Neural cell (in vitro differentiated cells): ENCODE data around the gene KCNJ16. TPM values are rescaled to one million over a fixed set of nuclear protein-coding genes. Genes with fewer than 3 reads are reported as not detected.

Experiments used
- H2AFZ ChIP-seq: fragments of 200-600, 300-800 bp; sonication (generic), shearing (Covaris generic); 2 replicates; pipeline ENCODE4 v1.6.0; 2014; ENCODE audit warnings: low read depth, mild to moderate bottlenecking, antibody characterized with exemption, low read length, moderate library complexity
- H3F3A ChIP-seq: fragments of 200-600 bp; shearing (Covaris generic); 2 replicates; pipeline ENCODE4 v1.6.1; 2016; ENCODE audit warnings: mild to moderate bottlenecking, moderate library complexity, mixed read lengths, antibody characterized with exemption, low read length; ENCODE audit not compliant: insufficient read depth, poor library complexity, severe bottlenecking
- H3K27ac ChIP-seq: fragments of 200-600, 300-800 bp; sonication (generic), shearing (Covaris generic); 2 replicates; pipeline ENCODE4 v1.5.1; 2014; ENCODE audit warnings: mild to moderate bottlenecking, low read length, moderate library complexity
- H3K27me3 ChIP-seq: fragments of 300-800, 200-600 bp; sonication (generic), shearing (Covaris generic); 2 replicates; pipeline ENCODE4 v1.6.0; 2014; ENCODE audit warnings: mild to moderate bottlenecking, low read depth, low read length, moderate library complexity; ENCODE audit not compliant: insufficient read depth
- H3K36me3 ChIP-seq: fragments of 300-800, 200-600 bp; sonication (generic), shearing (Covaris generic); 2 replicates; pipeline ENCODE4 v1.5.1; 2014; ENCODE audit warnings: mild to moderate bottlenecking, antibody characterized with exemption, low read length, moderate library complexity; ENCODE audit not compliant: insufficient read depth
- H3K4me2 ChIP-seq: fragments of 300-800, 200-600 bp; sonication (generic), shearing (Covaris generic); 2 replicates; pipeline ENCODE4 v1.6.0; 2014; ENCODE audit warnings: mild to moderate bottlenecking, low read length
- H3K4me3 ChIP-seq: fragments of 300-800, 200-600 bp; sonication (generic), shearing (Covaris generic); 2 replicates; pipeline ENCODE4 v1.5.1; 2014; ENCODE audit warnings: mild to moderate bottlenecking, low read length, moderate library complexity
- H3K79me2 ChIP-seq: fragments of 200-600 bp; shearing (Covaris generic); replicated peaks from 2 replicates; pipeline ENCODE4 v1.6.0; 2014; ENCODE audit warnings: mild to moderate bottlenecking, low read length, moderate library complexity; ENCODE audit not compliant: insufficient read depth
- H3K9ac ChIP-seq: fragments of 300-800, 200-600 bp; sonication (generic), shearing (Covaris generic); 2 replicates; pipeline ENCODE4 v1.6.1; 2016; ENCODE audit warnings: mild to moderate bottlenecking, low read length, mixed read lengths
- H3K9me2 ChIP-seq: fragments of 200-600 bp; shearing (Covaris generic); 2 replicates; pipeline ENCODE4 v1.6.1; 2016; ENCODE audit warnings: mild to moderate bottlenecking, low read length, mixed read lengths; ENCODE audit not compliant: insufficient read depth
- H3K9me3 ChIP-seq: fragments of 200-600, 300-800 bp; sonication (generic), shearing (Covaris generic); 2 replicates; pipeline ENCODE4 v1.6.1; 2016; ENCODE audit warnings: mild to moderate bottlenecking, mixed run types, low read length, moderate library complexity, mixed read lengths
- H4K20me1 ChIP-seq: fragments of 200-600 bp; shearing (Covaris generic); 2 replicates; pipeline ENCODE4 v1.6.1; 2016; ENCODE audit warnings: mild to moderate bottlenecking, mixed run types; ENCODE audit not compliant: insufficient read depth
- CTCF ChIP-seq: fragments of 450-650 bp; IDR thresholded peaks from 2 replicates; pipeline ENCODE4 v1.5.1; 2014; ENCODE audit warnings: antibody characterized with exemption, mild to moderate bottlenecking, moderate library complexity; ENCODE audit not compliant: poor library complexity, severe bottlenecking
- EP300 ChIP-seq: fragments of 450-650 bp; conservative IDR thresholded peaks from 2 replicates; pipeline ENCODE4 v1.6.1; 2014; ENCODE audit warnings: antibody characterized with exemption, mild to moderate bottlenecking, moderate library complexity; ENCODE audit not compliant: poor library complexity, severe bottlenecking
- EZH2 ChIP-seq: fragments of 200-600, 300-800 bp; shearing (Covaris generic), sonication (generic); IDR thresholded peaks from 2 replicates; pipeline ENCODE4 v1.6.1; 2014; ENCODE audit warnings: antibody characterized with exemption, low read length, borderline replicate concordance, mild to moderate bottlenecking; ENCODE audit not compliant: insufficient read depth, poor library complexity, severe bottlenecking
- MXI1 ChIP-seq: fragments of 450-650 bp; conservative IDR thresholded peaks from 2 replicates; pipeline ENCODE4 v1.6.1; 2014; ENCODE audit warnings: antibody characterized with exemption, mild to moderate bottlenecking; ENCODE audit not compliant: poor library complexity, severe bottlenecking
- POLR2AphosphoS5 ChIP-seq: IDR thresholded peaks from 2 replicates; pipeline ENCODE4 v1.6.1; 2012
- RAD21 ChIP-seq: fragments of 450-650 bp; conservative IDR thresholded peaks from 2 replicates; pipeline ENCODE4 v1.6.1; 2014; ENCODE audit warnings: antibody characterized with exemption, mild to moderate bottlenecking, moderate library complexity
- SMC3 ChIP-seq: fragments of 450-650 bp; conservative IDR thresholded peaks from 2 replicates; pipeline ENCODE4 v1.6.1; 2014; ENCODE audit warnings: antibody characterized with exemption, mild to moderate bottlenecking, moderate library complexity; ENCODE audit not compliant: poor library complexity
- TAF1 ChIP-seq: IDR thresholded peaks from 2 replicates; pipeline ENCODE4 v1.6.1; 2012; ENCODE audit warnings: low read depth
- polyA plus RNA-seq: library from polyadenylated mRNA; depleted of rRNA; stranded (reverse); fragments of >200 nt; gene quantifications from 2 replicates; pipeline ENCODE4 v1.2.3, GENCODE V29; 2014
- TF ChIP-seq, protein P1 (sequence below): IDR thresholded peaks from 2 replicates; pipeline ENCODE4 v1.6.1; 2012; ENCODE audit warnings: borderline replicate concordance

The KCNJ16 gene
- polyA plus RNA-seq, 1 donor from 2014 or later: 1.7 TPM

DNA sequence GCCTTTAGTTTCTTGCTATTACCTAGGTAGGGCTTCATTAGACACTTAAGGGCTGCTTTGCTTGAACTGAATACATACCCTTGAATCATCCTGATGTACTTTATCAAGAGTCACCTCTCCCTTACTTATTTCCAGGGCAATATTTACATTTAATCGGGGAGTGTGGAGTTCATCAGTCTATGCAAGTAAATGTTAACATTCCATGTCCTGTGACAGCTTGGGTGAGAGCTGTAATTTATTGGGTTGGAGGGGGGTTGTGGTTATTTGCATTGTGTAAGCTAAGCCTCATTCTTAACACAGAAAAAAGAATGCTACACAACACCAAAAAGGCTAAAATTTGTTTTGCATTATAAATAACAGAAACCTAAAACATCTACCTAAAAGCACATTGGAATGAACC is 16.7 kb downstream of the KCNJ16 start:
- Histone ChIP-seq H3F3A (no peaks in the 10 kb centered on the region), H4K20me1 (no peaks in the 10 kb centered on the region), H3K9me3 (no peaks in the 10 kb centered on the region), H3K9ac (no peak overlapping the region), H3K27ac (no peak overlapping the region), H2AFZ (no peak overlapping the region), H3K4me3 (no peak overlapping the region), H3K4me2 (no peak overlapping the region), H3K9me2 (no peaks in the 10 kb centered on the region), H3K36me3 (no peaks in the 10 kb centered on the region), H3K79me2 (no peaks in the 10 kb centered on the region), H3K27me3 (no peaks in the 10 kb centered on the region)
- no peak for TF ChIP-seq EP300
- no peak for TF ChIP-seq POLR2AphosphoS5
- TF ChIP-seq EZH2: no peak
- TF ChIP-seq RAD21: no peak
- TF ChIP-seq, protein P1, sequence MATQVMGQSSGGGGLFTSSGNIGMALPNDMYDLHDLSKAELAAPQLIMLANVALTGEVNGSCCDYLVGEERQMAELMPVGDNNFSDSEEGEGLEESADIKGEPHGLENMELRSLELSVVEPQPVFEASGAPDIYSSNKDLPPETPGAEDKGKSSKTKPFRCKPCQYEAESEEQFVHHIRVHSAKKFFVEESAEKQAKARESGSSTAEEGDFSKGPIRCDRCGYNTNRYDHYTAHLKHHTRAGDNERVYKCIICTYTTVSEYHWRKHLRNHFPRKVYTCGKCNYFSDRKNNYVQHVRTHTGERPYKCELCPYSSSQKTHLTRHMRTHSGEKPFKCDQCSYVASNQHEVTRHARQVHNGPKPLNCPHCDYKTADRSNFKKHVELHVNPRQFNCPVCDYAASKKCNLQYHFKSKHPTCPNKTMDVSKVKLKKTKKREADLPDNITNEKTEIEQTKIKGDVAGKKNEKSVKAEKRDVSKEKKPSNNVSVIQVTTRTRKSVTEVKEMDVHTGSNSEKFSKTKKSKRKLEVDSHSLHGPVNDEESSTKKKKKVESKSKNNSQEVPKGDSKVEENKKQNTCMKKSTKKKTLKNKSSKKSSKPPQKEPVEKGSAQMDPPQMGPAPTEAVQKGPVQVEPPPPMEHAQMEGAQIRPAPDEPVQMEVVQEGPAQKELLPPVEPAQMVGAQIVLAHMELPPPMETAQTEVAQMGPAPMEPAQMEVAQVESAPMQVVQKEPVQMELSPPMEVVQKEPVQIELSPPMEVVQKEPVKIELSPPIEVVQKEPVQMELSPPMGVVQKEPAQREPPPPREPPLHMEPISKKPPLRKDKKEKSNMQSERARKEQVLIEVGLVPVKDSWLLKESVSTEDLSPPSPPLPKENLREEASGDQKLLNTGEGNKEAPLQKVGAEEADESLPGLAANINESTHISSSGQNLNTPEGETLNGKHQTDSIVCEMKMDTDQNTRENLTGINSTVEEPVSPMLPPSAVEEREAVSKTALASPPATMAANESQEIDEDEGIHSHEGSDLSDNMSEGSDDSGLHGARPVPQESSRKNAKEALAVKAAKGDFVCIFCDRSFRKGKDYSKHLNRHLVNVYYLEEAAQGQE: no peak
- no peak for TF ChIP-seq CTCF
- no peak for TF ChIP-seq SMC3
- no peak for TF ChIP-seq TAF1
- TF ChIP-seq MXI1: no peak

DNA sequence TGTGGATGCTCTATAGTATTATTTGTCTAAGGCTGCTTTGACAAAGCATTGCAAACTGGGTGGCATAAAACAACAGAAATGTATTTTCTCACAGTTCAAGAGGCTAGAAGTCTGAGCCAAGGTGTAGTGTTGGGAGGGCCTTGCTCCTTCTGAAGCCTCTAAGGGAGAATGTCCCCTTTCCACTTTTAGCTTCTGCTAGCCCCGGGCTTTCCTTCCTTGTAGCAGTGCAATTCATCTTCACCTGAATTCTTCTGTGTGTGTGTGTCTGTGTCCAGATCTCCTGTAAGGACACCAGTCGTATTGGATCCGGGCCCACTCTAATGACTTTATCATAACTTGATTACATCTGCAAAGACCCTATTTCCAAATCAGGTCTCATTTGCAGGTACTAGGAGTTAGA is 18.1 kb downstream of the KCNJ16 start:
- no peaks in the 10 kb centered on the region for H3K79me2 ChIP-seq
- no peak overlapping the region for H3K4me3 ChIP-seq
- no peak overlapping the region for H3K27ac ChIP-seq
- H4K20me1 ChIP-seq: no peaks in the 10 kb centered on the region
- no peaks in the 10 kb centered on the region for H3K27me3 ChIP-seq
- no peaks in the 10 kb centered on the region for H3K36me3 ChIP-seq
- no peak overlapping the region for H2AFZ ChIP-seq
- no peaks in the 10 kb centered on the region for H3K9me3 ChIP-seq
- no peak overlapping the region for H3K4me2 ChIP-seq
- H3K9ac ChIP-seq: no peak overlapping the region
- no peaks in the 10 kb centered on the region for H3K9me2 ChIP-seq
- no peaks in the 10 kb centered on the region for H3F3A ChIP-seq
- TF ChIP-seq TAF1: no peak
- TF ChIP-seq, protein P1: no peak
- TF ChIP-seq MXI1: no peak
